Trophoblast cell (in vitro differentiated cells and primary cell): ENCODE data around the gene OPA3.

Experiments
- DNase-seq, 2 donors: peaks; one replicate each; pipeline ENCODE4 v3.0.0-alpha.2; 2016
- H2AFZ ChIP-seq: 2 replicates; pipeline ENCODE4 v1.6.1; 2013; ENCODE audit warnings: low read length, moderate library complexity, mild to moderate bottlenecking; ENCODE audit not compliant: insufficient read depth, poor library complexity
- H2AK5ac ChIP-seq: 2 replicates; pipeline ENCODE4 v1.6.1; 2013; ENCODE audit warnings: mild to moderate bottlenecking, low read length
- H2BK120ac ChIP-seq: 2 replicates; pipeline ENCODE4 v1.6.1; 2013; ENCODE audit warnings: low read length, mild to moderate bottlenecking, moderate library complexity; ENCODE audit not compliant: insufficient read depth, poor library complexity
- H2BK12ac ChIP-seq: 2 replicates; pipeline ENCODE4 v1.6.1; 2013; ENCODE audit warnings: mild to moderate bottlenecking, low read length, moderate library complexity
- H2BK5ac ChIP-seq: 2 replicates; pipeline ENCODE4 v1.6.1; 2013; ENCODE audit warnings: low read length, low read depth, moderate library complexity, mild to moderate bottlenecking; ENCODE audit not compliant: poor library complexity
- H3K14ac ChIP-seq: 2 replicates; pipeline ENCODE4 v1.6.1; 2013; ENCODE audit warnings: mild to moderate bottlenecking, low read length
- H3K18ac ChIP-seq: 2 replicates; pipeline ENCODE4 v1.6.1; 2013; ENCODE audit warnings: mild to moderate bottlenecking, low read length
- H3K23ac ChIP-seq: 2 replicates; pipeline ENCODE4 v1.6.1; 2013; ENCODE audit warnings: low read length
- H3K27ac ChIP-seq: 2 replicates; pipeline ENCODE4 v1.5.1; 2013; ENCODE audit warnings: low read depth, mild to moderate bottlenecking, inconsistent platforms, low read length, moderate library complexity
- H3K27me3 ChIP-seq: 2 replicates; pipeline ENCODE4 v1.6.1; 2013; ENCODE audit warnings: inconsistent platforms, mild to moderate bottlenecking, low read length, moderate library complexity; ENCODE audit not compliant: insufficient read depth
- H3K36me3 ChIP-seq, 2 experiments: 1 replicate in 1 of 2; 2 replicates in 1 of 2; pipeline ENCODE4 v1.6.1; 2013; ENCODE audit warnings: low read length in 2 of 2, mild to moderate bottlenecking in 2 of 2, moderate library complexity in 1 of 2; ENCODE audit not compliant: insufficient read depth in 2 of 2, control insufficient read depth in 1 of 2
- H3K4ac ChIP-seq: 2 replicates; pipeline ENCODE4 v1.6.1; 2013; ENCODE audit warnings: low read depth, mild to moderate bottlenecking, low read length, moderate library complexity
- H3K4me1 ChIP-seq, 2 experiments: 1 replicate in 1 of 2; 2 replicates in 1 of 2; pipeline ENCODE4 v1.6.1; 2013; ENCODE audit warnings: low read length in 2 of 2, mild to moderate bottlenecking in 2 of 2, moderate library complexity in 1 of 2; ENCODE audit not compliant: insufficient read depth in 2 of 2, control insufficient read depth in 1 of 2
- H3K4me2 ChIP-seq: 2 replicates; pipeline ENCODE4 v1.6.1; 2013; ENCODE audit warnings: inconsistent platforms, mild to moderate bottlenecking, low read length, moderate library complexity
- H3K4me3 ChIP-seq: 2 replicates; pipeline ENCODE4 v1.5.1; 2013; ENCODE audit warnings: mild to moderate bottlenecking, low read depth, low read length, inconsistent platforms
- H3K79me1 ChIP-seq: one replicate; pipeline ENCODE4 v1.6.1; 2013; ENCODE audit warnings: low read length
- H3K79me2 ChIP-seq: 2 replicates; pipeline ENCODE4 v1.6.1; 2013; ENCODE audit warnings: low read length, mild to moderate bottlenecking; ENCODE audit not compliant: control insufficient read depth, insufficient read depth, poor library complexity
- H3K9ac ChIP-seq: 2 replicates; pipeline ENCODE4 v1.6.1; 2013; ENCODE audit warnings: mild to moderate bottlenecking, low read length
- H3K9me3 ChIP-seq: 2 replicates; pipeline ENCODE4 v1.6.1; 2013; ENCODE audit warnings: low read depth, mild to moderate bottlenecking, control low read depth, inconsistent platforms, low read length; ENCODE audit not compliant: insufficient read depth
- H4K12ac ChIP-seq: 2 replicates; pipeline ENCODE4 v1.6.1; 2013; ENCODE audit warnings: low read depth, mild to moderate bottlenecking, low read length, moderate library complexity
- H4K8ac ChIP-seq: 2 replicates; pipeline ENCODE4 v1.6.1; 2013; ENCODE audit warnings: low read depth, mild to moderate bottlenecking, low read length, moderate library complexity
- H4K91ac ChIP-seq: one replicate; pipeline ENCODE4 v1.6.1; 2013; ENCODE audit warnings: low read depth, mild to moderate bottlenecking, low read length, moderate library complexity
- WGBS: extraction: QIAGEN DNeasy Blood & Tissue Kit; methylation state at CpG from one replicate; pipeline ENCODE4 v1.1.7; 2013; ENCODE audit warnings: missing lambda C conversion rate; ENCODE audit not compliant: insufficient read length, insufficient coverage; ENCODE audit errors: extremely low coverage; 5-methylcytosine and 5-hydroxymethylcytosine counted together

Gene OPA3

DNA sequence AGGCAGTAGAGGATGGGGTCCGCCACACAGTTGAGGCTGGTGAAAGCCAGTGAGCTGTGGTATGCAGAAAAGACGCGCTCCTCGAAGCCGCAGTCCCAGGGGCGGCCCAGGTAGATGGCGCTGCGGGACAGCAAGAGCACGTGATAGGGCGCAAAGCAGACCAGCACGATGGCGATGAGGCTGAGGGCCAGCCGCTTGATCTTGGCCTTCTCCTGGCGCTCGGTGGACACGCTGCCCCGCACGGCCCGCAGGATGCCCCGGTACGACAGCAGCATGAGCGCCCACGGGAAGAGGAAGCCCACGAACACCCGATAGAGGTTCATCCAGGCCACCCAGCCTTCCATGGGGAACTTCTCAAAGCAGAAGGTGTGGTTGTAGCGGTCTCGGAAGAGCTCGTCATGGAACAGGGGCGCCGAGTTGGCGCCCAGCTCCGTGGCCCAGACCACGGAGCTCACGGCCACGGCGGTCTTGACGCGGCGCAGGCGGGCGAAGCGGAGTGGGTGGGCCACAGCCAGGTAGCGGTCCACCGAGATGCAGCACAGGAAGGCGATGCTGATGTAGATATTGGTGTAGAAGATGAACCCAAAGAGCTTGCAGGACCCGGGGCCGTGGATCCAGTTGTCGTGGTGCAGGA lies 6.5 kb upstream of the OPA3 start:
- H3K23ac ChIP-seq: no peak overlapping the region
- H3K9ac ChIP-seq: no peak overlapping the region
- no peak overlapping the region for H3K18ac ChIP-seq
- H3K79me2 ChIP-seq: no peaks in the 10 kb centered on the region
- no peak overlapping the region for H2BK12ac ChIP-seq
- H2AK5ac ChIP-seq: no peak overlapping the region
- no peaks in the 10 kb centered on the region for H3K79me1 ChIP-seq
- H3K14ac ChIP-seq: no peak overlapping the region
- no peak overlapping the region for H3K4me2 ChIP-seq
- H3K27ac ChIP-seq: no peak overlapping the region
- H3K4me1 ChIP-seq: no peaks in the 10 kb centered on the region
- DNase-seq: peak; percentile 71 to 85
- H4K8ac ChIP-seq: no peak overlapping the region
- no peak overlapping the region for H2BK120ac ChIP-seq
- H4K12ac ChIP-seq: no peak overlapping the region
- peaks cover 4% of the 10 kb centered on the region for H3K27me3 ChIP-seq
- no peak overlapping the region for H2AFZ ChIP-seq
- H3K4ac ChIP-seq: no peak overlapping the region
- WGBS: no CpG with 5 or more reads among the region's 48 CpGs
- H2BK5ac ChIP-seq: no peak overlapping the region
- H3K36me3 ChIP-seq: no peaks in the 10 kb centered on the region
- no peak overlapping the region for H4K91ac ChIP-seq
- peaks cover 9% of the 10 kb centered on the region for H3K9me3 ChIP-seq
- H3K4me3 ChIP-seq: peak overlapping the region; percentile 50

DNA sequence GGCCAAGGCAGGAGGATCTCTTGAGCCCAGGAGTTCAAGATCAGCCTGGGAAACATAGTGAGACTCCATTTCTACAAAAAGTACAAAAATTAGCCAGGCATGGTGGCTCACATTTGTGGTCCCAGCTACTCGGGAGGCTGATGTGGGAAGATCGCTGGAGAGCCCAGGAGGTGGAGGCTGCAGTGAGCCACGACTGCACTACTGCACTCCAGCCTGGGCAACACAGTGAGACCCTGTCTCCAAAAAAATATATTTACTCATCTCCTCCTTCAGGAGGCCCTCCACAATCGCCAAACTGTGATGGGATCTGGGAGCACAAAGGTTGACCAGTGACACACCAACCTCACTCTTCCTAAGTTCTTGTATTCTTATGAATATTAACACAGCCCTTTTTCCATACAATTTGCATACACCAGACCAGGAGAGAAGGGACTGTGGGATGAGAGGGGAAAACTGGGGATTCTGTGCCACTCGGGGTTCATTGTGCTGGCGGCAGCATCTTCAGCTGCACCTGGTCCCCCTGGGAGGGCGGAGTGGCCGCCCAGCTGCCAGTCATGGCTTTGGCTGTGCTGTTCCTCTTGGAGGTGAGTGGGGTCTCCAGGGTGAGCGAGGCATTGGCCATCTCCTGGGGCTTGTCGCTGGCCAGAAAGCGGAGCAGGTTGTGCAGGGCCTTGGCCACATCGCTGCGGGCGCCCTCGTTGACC lies 5.8 kb upstream of the OPA3 start:
- no peak overlapping the region for H4K91ac ChIP-seq
- no peak overlapping the region for H2BK120ac ChIP-seq
- H3K36me3 ChIP-seq: no peaks in the 10 kb centered on the region
- no peak overlapping the region for H2AK5ac ChIP-seq
- DNase-seq: no peak
- H2AFZ ChIP-seq: no peak overlapping the region
- no peak overlapping the region for H3K4me2 ChIP-seq
- H3K4me1 ChIP-seq: no peaks in the 10 kb centered on the region
- H3K9me3 ChIP-seq: peaks cover 9% of the 10 kb centered on the region
- H3K23ac ChIP-seq: no peak overlapping the region
- no peak overlapping the region for H3K14ac ChIP-seq
- no peak overlapping the region for H2BK5ac ChIP-seq
- H2BK12ac ChIP-seq: no peak overlapping the region
- no CpG with 5 or more reads among the region's 15 CpGs for WGBS
- H3K4ac ChIP-seq: no peak overlapping the region
- no peak overlapping the region for H3K9ac ChIP-seq
- no peak overlapping the region for H4K12ac ChIP-seq
- H3K27ac ChIP-seq: no peak overlapping the region
- no peak overlapping the region for H3K4me3 ChIP-seq
- peaks cover 4% of the 10 kb centered on the region for H3K27me3 ChIP-seq
- no peak overlapping the region for H4K8ac ChIP-seq
- H3K18ac ChIP-seq: no peak overlapping the region
- no peaks in the 10 kb centered on the region for H3K79me2 ChIP-seq
- no peaks in the 10 kb centered on the region for H3K79me1 ChIP-seq

DNA sequence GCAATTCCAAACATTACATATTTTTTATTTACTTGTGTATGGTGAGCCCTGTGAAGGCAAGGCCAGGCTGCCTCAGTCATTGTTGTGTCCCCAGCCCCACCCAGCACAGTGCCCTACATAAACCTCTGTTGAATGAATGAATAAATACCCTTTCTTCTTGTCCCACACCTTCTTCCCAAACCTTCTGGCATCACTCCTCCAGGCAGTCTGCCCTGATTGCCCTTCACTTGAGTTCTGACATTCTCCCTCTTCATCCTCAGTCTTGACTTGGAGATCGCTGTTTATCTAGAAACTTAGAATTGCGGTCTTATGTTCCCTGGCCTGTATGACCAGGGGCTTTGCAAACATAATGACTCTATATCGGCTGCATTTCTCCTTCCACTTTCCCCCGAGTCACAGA lies 5.2 kb upstream of the OPA3 start:
- peaks cover 4% of the 10 kb centered on the region for H3K27me3 ChIP-seq
- H3K4ac ChIP-seq: no peak overlapping the region
- H3K23ac ChIP-seq: no peak overlapping the region
- no peak overlapping the region for H3K4me2 ChIP-seq
- H3K9ac ChIP-seq: no peak overlapping the region
- H3K9me3 ChIP-seq: peaks cover 9% of the 10 kb centered on the region
- peaks cover 0 to 2% of the 10 kb centered on the region in 2 experiments for H3K4me1 ChIP-seq
- no peak overlapping the region for H2BK120ac ChIP-seq
- no peak overlapping the region for H2BK5ac ChIP-seq
- peaks cover 5% of the 10 kb centered on the region for H3K79me1 ChIP-seq
- H4K8ac ChIP-seq: no peak overlapping the region
- H3K27ac ChIP-seq: no peak overlapping the region
- no peak overlapping the region for H3K14ac ChIP-seq
- H2AK5ac ChIP-seq: no peak overlapping the region
- H2AFZ ChIP-seq: no peak overlapping the region
- H4K91ac ChIP-seq: no peak overlapping the region
- H3K4me3 ChIP-seq: no peak overlapping the region
- no peak overlapping the region for H2BK12ac ChIP-seq
- no CpG with 5 or more reads among the region's 4 CpGs for WGBS
- no peaks in the 10 kb centered on the region for H3K79me2 ChIP-seq
- no peaks in the 10 kb centered on the region for H3K36me3 ChIP-seq
- no peak for DNase-seq
- H4K12ac ChIP-seq: no peak overlapping the region
- no peak overlapping the region for H3K18ac ChIP-seq

DNA sequence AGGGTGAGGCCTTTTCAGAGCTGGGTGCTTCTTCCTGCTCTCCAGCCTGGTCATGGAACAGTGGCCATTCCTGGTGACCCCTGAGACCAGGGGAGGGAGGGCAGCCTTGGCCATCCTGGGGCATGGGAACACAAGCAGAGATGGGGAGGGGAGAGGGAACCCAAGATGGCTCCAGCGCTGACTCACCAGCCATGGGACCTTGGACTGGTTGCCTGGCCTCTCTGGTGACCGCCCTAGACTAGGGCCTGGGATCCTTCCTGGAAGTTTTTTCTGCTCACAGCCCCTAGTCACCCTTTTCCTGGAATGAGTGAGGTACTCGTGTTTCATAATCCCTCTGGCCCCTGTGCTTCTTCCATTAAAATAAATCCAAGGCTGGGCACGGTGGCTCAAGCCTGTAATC lies 3.3 kb upstream of the OPA3 start:
- Histone ChIP-seq H3K4me3 (no peak overlapping the region), H3K79me2 (peaks cover 4% of the 10 kb centered on the region), H3K14ac (no peak overlapping the region), H3K27ac (no peak overlapping the region), H3K27me3 (peaks cover 4% of the 10 kb centered on the region), H2BK12ac (no peak overlapping the region), H3K79me1 (peaks cover 13% of the 10 kb centered on the region), H3K23ac (no peak overlapping the region), H4K12ac (no peak overlapping the region), H2AFZ (no peak overlapping the region), H3K36me3 (no peaks in the 10 kb centered on the region), H2BK120ac (no peak overlapping the region), H3K18ac (no peak overlapping the region), H4K91ac (no peak overlapping the region), H3K4me1 (peaks cover 3 to 6% of the 10 kb centered on the region in 2 experiments), H3K9me3 (peaks cover 9% of the 10 kb centered on the region), H3K4ac (no peak overlapping the region), H2AK5ac (no peak overlapping the region), H2BK5ac (no peak overlapping the region), H3K4me2 (no peak overlapping the region), H3K9ac (no peak overlapping the region), H4K8ac (no peak overlapping the region)
- no peak for DNase-seq
- no CpG with 5 or more reads among the region's 4 CpGs for WGBS
